GM21786 (cell line): Measurements from ENCODE around the gene MANSC1.
"Not testable (repeated sequence)": the region's sequence is repeated elsewhere in the genome, so short reads cannot be mapped to it uniquely, and the experiment has no call there.

Experiments
- ATAC-seq: cut with Tn5 transposase; IDR thresholded peaks from one replicate; pipeline ENCODE4 v1.9.1; 2021; ENCODE audit not compliant: unreplicated experiment

MANSC1 gene

DNA sequence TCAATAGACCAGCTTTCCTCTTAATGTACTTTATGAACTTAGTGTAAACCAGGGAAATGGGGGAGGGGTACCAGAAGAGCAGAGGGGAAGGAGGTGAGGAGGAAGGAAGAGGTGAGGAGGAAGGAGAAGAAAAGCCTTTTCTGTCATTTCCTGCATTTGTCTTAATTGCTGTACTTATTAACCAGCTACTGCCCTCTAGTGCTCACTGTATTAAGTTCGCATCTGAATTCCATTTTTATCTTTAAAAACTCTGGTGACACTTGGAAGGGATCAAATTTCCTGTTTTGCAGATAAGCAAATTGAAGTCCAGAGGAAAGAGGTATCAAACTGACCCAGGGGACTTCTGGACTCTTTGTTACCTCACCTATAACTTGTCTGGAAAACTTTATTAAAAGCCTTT lies 22.2 kb downstream of the MANSC1 start:
- ATAC-seq, result no peak

- ATAC-seq, result no peak
These were observed 23.8 kb downstream of the MANSC1 start for GRCh38 chr12:12326262-12326661.

DNA sequence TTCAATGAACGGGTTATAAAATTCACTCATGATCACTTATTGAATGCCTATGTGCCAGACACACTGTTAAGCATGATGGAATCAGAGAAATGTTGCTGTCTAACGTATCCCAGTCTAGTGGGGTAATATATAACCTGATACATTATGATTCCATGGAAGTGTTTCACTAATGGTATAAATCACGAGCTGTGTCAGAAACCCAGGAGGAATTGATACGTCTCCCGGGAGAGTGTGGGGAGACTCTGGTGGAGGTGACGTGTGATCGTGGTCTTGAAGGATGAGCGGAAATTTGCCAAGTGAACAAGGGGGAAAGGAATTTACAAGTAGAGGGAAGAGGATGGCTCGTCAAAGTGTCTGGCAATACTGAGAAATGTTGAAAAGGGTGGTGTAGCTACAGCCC lies 26.5 kb downstream of the MANSC1 start:
- no peak for ATAC-seq

DNA sequence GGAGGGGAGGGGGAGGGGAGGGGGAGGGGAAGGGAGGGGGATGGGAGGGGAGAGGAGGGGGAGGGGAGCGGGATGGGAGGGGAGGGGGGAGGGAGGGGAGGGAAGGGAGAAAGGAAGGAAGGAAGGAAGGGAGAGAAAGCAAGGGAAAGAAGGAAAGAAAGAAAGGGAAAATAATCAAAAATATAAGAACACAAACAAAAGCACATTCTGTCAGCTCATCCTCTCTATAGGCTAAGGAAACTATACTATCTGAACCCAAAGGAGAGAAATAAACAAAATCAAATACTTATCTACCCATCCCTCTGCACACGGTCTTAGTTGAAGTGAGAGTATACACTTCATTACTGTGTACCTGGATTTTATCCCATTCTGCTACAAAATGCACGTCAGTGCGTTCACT lies 26.9 kb downstream of the MANSC1 start:
- ATAC-seq, result no peak

- ATAC-seq, result no peak
These were observed 30.4 kb downstream of the MANSC1 start for GRCh38 chr12:12319451-12320183.

DNA sequence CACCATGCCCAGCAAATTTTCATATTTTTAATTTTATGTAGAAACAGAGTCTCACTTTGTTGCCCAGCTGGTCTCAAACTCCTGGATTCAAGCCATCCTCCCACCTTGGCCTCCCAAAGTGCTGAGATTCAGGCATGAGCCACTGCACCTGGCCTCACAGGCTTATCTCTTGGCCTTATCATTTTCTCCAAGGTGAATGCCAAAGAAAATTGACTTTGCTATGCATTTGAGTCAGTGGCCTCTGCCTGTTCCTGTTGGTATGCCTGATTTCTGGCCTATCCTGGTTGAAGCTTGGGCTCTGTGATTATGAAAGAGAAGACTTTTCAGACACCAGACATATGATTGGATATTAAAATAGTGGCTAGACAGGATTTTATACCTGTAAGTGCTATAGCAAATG lies 34.2 kb downstream of the MANSC1 start:
- no peak for ATAC-seq

DNA sequence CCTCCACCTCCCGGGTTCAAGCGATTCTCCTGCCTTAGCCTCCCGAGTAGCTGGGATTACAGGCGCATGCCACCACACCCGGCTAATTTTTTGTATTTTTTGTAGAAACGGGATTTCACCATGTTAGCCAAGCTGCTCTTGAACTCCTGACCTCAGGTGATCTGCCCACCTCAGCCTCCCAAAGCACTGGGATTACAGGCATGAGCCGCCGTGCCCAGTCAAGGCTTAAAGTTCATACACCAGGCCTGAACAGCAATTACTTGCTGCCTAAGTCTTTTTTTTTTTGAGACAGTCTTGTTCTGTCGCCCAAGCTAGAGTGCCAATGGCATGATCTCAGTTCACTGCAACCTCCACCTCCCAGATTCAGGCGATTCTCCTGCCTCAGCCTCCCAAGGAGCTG lies 39.3 kb downstream of the MANSC1 start:
- not testable (repeated sequence) for ATAC-seq

DNA sequence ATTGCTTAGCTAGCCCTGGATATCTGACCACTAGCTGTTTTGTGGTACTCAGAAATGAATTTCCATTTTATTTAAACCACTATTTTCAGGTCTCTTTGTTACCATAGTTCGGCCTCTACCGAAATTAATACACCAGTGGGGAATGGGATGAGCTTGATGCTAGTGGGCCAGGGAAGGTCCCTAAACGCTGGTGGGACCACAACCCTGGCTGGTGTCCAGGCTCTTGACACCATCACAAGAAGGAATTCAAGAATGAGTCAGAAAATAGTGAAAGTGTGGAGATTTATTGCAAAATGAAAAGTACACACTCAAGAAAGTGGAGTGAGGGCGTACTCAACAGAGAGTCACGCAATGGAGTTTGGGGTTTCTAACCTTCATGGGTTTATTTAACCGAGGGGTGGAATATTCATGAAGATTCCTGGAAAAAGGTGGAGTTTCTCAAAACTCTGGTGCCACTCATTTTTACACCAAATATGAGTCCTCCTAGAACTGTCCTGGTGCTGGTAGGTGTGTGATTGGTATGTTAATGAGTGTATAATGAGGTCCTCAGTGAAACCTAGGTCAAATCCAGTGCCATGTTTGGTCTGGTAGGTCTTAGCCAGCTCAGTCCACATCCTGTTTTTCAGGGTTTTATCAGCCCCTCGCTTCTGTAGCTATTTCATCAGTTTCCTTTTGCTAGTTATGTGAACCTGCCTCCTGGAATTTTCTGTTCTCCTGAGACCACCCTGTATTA lies 44.3 kb downstream of the MANSC1 start:
- no peak for ATAC-seq

GRCh38 chr12:12302976-12303375 lies 47.1 kb downstream of the MANSC1 start:
- no peak for ATAC-seq

- no peak for ATAC-seq
These were observed 48.9 kb downstream of the MANSC1 start for GRCh38 chr12:12301122-12301521.

DNA sequence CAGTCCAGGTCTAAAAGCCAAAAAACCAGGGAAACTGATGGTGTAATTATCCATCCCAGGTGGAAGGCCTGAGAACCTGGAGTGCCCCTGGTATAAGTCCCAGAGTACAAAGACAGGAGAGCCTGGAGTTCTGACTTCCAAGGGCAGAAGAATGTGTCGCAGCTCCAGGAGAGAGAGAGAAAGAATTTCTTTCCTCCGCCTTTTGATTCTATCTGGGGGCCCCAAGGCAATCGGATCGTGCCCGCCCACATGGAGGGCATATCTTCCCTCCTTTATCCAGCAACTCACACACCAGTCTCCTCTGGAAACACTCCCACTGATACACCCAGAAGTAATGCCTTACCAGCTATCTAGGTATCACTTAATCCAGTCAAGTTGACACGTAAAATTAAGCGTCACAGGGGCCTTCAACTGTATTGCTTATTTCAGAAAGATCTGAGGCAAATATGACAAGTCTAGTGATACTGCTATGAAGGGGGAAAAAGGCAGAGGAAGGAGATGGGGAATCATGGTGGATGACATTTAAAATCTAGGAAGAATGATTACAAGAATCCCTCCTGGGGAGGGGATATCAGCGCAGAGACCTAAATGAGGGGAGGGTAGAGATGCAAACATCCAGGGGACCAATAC lies 52.7 kb downstream of the MANSC1 start:
- ATAC-seq, result no peak

GRCh38 chr12:12294215-12295005 lies 55.6 kb downstream of the MANSC1 start:
- ATAC-seq, result no peak

GRCh38 chr12:12290206-12290605 lies 59.8 kb downstream of the MANSC1 start:
- ATAC-seq, result no peak

DNA sequence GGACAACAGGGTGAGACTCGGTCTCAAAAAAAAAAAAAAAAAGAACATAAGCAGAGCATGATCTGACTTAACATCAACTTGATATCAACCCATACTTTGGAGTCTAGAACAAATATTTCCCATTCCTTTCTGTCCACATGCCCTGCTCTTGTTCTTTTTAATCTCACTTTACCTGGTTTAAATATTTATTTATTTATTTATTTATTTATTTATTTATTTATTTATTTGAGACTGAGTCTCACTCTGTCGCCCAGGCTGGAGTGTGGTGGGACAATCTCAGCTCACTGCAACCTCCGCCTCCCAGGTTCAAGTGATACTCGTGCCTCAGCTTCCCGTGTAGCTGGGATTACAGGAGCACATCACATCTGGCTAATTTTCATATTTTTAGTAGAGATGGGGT lies 63.6 kb downstream of the MANSC1 start:
- no peak for ATAC-seq

DNA sequence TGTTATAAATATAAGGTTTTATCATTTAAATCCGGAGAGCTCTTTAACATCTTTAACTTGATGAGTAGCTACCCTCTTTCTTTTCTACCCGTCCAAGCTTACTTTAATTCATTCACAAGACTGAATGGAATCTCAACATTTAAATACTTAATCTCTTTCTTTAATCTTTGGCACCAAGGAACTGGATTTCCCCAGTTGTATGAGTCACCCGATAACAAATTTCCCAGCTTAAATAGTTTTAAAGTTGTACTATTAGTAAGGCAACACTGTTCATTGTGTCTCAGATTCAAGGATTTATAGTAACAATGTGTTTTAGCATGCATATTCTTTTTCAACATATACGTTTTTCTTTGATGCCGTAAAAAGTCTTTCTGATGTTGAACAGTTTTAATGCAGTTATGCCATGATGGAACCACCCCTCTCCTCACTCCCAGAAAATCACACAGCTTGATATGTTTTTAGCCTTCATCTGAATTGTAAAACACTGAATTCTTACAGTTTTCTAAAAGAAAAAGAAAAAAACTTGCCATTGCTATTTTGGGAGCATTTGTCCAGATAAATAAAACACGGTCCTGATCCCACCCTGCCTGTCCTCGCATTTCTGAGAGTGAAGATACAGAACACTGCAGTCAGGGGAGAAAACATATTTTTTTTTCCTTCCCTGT lies 67.1 kb downstream of the MANSC1 start:
- no peak for ATAC-seq

- no peak for ATAC-seq
These were observed 67.8 kb downstream of the MANSC1 start for GRCh38 chr12:12282202-12282601.

- no peak for ATAC-seq
These were observed 68.9 kb downstream of the MANSC1 start for GRCh38 chr12:12281134-12281533.

- no peak for ATAC-seq
These were observed 71.1 kb downstream of the MANSC1 start for GRCh38 chr12:12278899-12279298.
